A549 (cell line): Measurements from ENCODE around the gene ERN1. TPM values are rescaled to one million over a fixed set of nuclear protein-coding genes. Genes with fewer than 3 reads are reported as not detected.

Experiments used
- ATAC-seq, 2 experiments: fragments of 200-7000 bp in 1 of 2; fragments of >200 bp in 1 of 2; cut with Nextera tagmentation in 1 of 2; cut with Tn5 transposase in 1 of 2; 3 replicates each; pipeline versions ENCODE4 v1.8.0 to v1.9.1; 2018 to 2020; ENCODE audit warnings: mild to moderate bottlenecking in 1 of 2, moderate library complexity in 1 of 2
- CTCF ChIA-PET: fragments of 300-600 bp; sonication (Branson Sonifier 250); formaldehyde crosslinking; extraction: SDS; loops from one replicate; lab custom pipeline; 2021; ENCODE audit warnings: antibody characterized with exemption, inconsistent platforms; lab: Yijun Ruan, JAX
- POLR2A ChIA-PET: fragments of 350-600 bp; formaldehyde crosslinking; extraction: SDS; loops from one replicate; lab custom pipeline; 2021; ENCODE audit warnings: antibody characterized with exemption, inconsistent platforms; lab: Yijun Ruan, JAX
- DNase-seq, 2 experiments: peaks; one replicate each; pipeline versions ENCODE4 v3.0.0 to v3.0.0-alpha.2; 2011 to 2016; ENCODE audit warnings: low read depth in 1 of 2, low spot score in 1 of 2
- FAIRE-seq: peaks from 2 replicates; lab custom pipeline; 2011; peaks lifted over from hg19 to GRCh38; lab: Jason Lieb, UNC
- H3K27ac ChIP-seq, 2 experiments: fragments of >200 bp; sonication (Bioruptor Twin); formaldehyde crosslinking; 3 replicates each; pipeline ENCODE4 v1.5.1; 2016 to 2017
- H3K4me1 ChIP-seq: fragments of >200 bp; sonication (Bioruptor Twin); formaldehyde crosslinking; 3 replicates; pipeline ENCODE4 v1.6.1; 2016
- H3K4me2 ChIP-seq: fragments of >200 bp; sonication (Bioruptor Twin); formaldehyde crosslinking; 3 replicates; pipeline ENCODE4 v1.6.1; 2016
- H3K4me3 ChIP-seq: fragments of >200 bp; sonication (Bioruptor Twin); formaldehyde crosslinking; 3 replicates; pipeline ENCODE4 v1.5.1; 2016
- H3K9me3 ChIP-seq: fragments of >200 bp; sonication (Bioruptor Twin); formaldehyde crosslinking; 3 replicates; pipeline ENCODE4 v1.6.1; 2016
- CBX2 ChIP-seq: fragments of 200-600 bp; sonication (generic); IDR thresholded peaks from 2 replicates; pipeline ENCODE4 v1.6.1; 2016; ENCODE audit warnings: low read depth, mild to moderate bottlenecking, borderline replicate concordance
- CEBPB ChIP-seq, 2 experiments: fragments of >200 bp in 1 of 2; sonication (Bioruptor Twin) in 1 of 2; formaldehyde crosslinking in 1 of 2; IDR thresholded peaks; 2 replicates each; pipeline ENCODE4 v1.6.1; 2012 to 2016
- HOXB5 ChIP-seq: fragments of 250-450 bp; sonication (Bioruptor Pico); IDR thresholded peaks from 2 replicates; pipeline ENCODE4 v1.5.0; 2020; ENCODE audit warnings: mild to moderate bottlenecking, moderate library complexity
- MAFK ChIP-seq: fragments of 450-650 bp; IDR thresholded peaks from 2 replicates; pipeline ENCODE4 v1.6.1; 2014; ENCODE audit not compliant: partially characterized antibody
- MAZ ChIP-seq: fragments of 150-350 bp; IDR thresholded peaks from 2 replicates; pipeline ENCODE4 v1.6.1; 2014; ENCODE audit warnings: antibody characterized with exemption, low read depth, low read length, borderline replicate concordance
- NR3C1 ChIP-seq: fragments of >200 bp; sonication (Bioruptor Twin); formaldehyde crosslinking; IDR thresholded peaks from 3 replicates; pipeline ENCODE4 v1.6.1; 2017
- POLR2AphosphoS2 ChIP-seq: conservative IDR thresholded peaks from 2 replicates; pipeline ENCODE4 v1.6.1; 2012; ENCODE audit warnings: low read length, improper control_type of control experiment, inconsistent platforms
- TFCP2L1 ChIP-seq: fragments of 250-450 bp; sonication (Bioruptor Pico); IDR thresholded peaks from 2 replicates; pipeline ENCODE4 v1.5.0; 2021; ENCODE audit warnings: mild to moderate bottlenecking
- ZNF302 ChIP-seq: fragments of 250-450 bp; sonication (Bioruptor Pico); IDR thresholded peaks from 2 replicates; pipeline ENCODE4 v1.9.0; 2021; ENCODE audit warnings: inconsistent platforms, mild to moderate bottlenecking, moderate library complexity
- ZSCAN20 ChIP-seq: fragments of 250-450 bp; sonication (Bioruptor Pico); IDR thresholded peaks from 2 replicates; pipeline ENCODE4 v1.8.0; 2022; ENCODE audit warnings: mild to moderate bottlenecking, moderate library complexity
- WGBS: methylation state at CpG from one replicate; pipeline ENCODE4 v1.1.6; 2017; ENCODE audit errors: missing lambda C conversion rate; 5-methylcytosine and 5-hydroxymethylcytosine counted together
- polyA plus RNA-seq, 4 experiments: library from polyadenylated mRNA; depleted of rRNA in 3 of 4; stranded (reverse); fragments of >200 nt; fragmentation: RNase III in 1 of 4; extraction: RNeasy Plus Mini Kit Qiagen cat#74134 plus additional on column Dnase treatment in 1 of 4; gene quantifications; 2 replicates in 3 of 4; 3 replicates in 1 of 4; pipeline ENCODE4 v1.2.3, GENCODE V29; 2011 to 2017
- TF ChIP-seq, protein P1 (sequence below): fragments of 250-450 bp; sonication (Bioruptor Pico); IDR thresholded peaks from 2 replicates; pipeline ENCODE4 v1.5.0; 2020; ENCODE audit warnings: low read depth, mild to moderate bottlenecking, moderate library complexity
- TF ChIP-seq, protein P2 (sequence below): fragments of >200 bp; sonication (Bioruptor Twin); formaldehyde crosslinking; IDR thresholded peaks from 3 replicates; pipeline ENCODE4 v1.6.1; 2016
- TF ChIP-seq, protein P3 (sequence below): fragments of 200-600 bp; sonication (generic); IDR thresholded peaks from 2 replicates; pipeline ENCODE4 v1.6.1; 2016; ENCODE audit warnings: antibody characterized with exemption, mild to moderate bottlenecking, moderate library complexity
- TF ChIP-seq, protein P4 (sequence below): fragments of 450-650 bp; IDR thresholded peaks from 2 replicates; pipeline ENCODE4 v1.6.1; 2014; ENCODE audit warnings: antibody characterized with exemption
- TF ChIP-seq, protein P5 (sequence below): fragments of 250-450 bp; sonication (Bioruptor Pico); IDR thresholded peaks from 2 replicates; pipeline ENCODE4 v1.5.0; 2021; ENCODE audit warnings: mild to moderate bottlenecking, moderate library complexity, borderline replicate concordance

The ERN1 gene
- polyA plus RNA-seq, 2 of the 4 experiments (the other 2 are of a cell fraction): 4.1 to 19.8 TPM

DNA sequence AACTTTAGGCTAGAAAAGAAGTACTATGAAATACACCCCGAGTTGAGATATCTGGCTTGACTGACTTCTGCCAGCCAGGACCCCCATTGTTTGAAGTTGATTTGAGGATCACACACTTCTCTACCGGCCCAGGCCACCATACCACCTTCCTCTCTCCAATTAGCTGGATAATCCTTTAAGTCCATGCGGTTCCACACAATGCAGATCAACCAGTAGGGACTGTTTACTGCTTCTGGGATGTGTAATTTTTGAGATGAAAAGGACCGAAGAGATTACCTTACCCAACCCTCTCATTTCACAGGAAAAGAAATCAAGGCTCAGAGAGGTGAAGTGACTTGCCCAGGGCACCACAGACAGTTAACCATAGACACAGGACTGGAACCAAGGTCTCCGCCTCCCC lies 20.5 kb downstream of the ERN1 start:
- ATAC-seq (no peak), FAIRE-seq (no peak), DNase-seq (no peak)
- Histone ChIP-seq H3K4me3 (no peak overlapping the region), H3K9me3 (no peaks in the 10 kb centered on the region), H3K4me2 (no peak overlapping the region; the same call in 2 of the 3 replicates), H3K27ac (no peak overlapping the region), H3K4me1 (peaks cover 54% of the 10 kb centered on the region)
- ChIA-PET CTCF (interaction anchor here (0.6 to 29.0 kb wide), 6 partner anchors 12 to 127 kb away, joined by 3 to 863 read pairs (median 3); no protein-coding TSS in a partner anchor), POLR2A (no interaction called here)
- TF ChIP-seq, protein P1, sequence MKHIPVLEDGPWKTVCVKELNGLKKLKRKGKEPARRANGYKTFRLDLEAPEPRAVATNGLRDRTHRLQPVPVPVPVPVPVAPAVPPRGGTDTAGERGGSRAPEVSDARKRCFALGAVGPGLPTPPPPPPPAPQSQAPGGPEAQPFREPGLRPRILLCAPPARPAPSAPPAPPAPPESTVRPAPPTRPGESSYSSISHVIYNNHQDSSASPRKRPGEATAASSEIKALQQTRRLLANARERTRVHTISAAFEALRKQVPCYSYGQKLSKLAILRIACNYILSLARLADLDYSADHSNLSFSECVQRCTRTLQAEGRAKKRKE: no peak
- TF ChIP-seq HOXB5 (no peak), MAFK (no peak)
- TF ChIP-seq, protein P2, sequence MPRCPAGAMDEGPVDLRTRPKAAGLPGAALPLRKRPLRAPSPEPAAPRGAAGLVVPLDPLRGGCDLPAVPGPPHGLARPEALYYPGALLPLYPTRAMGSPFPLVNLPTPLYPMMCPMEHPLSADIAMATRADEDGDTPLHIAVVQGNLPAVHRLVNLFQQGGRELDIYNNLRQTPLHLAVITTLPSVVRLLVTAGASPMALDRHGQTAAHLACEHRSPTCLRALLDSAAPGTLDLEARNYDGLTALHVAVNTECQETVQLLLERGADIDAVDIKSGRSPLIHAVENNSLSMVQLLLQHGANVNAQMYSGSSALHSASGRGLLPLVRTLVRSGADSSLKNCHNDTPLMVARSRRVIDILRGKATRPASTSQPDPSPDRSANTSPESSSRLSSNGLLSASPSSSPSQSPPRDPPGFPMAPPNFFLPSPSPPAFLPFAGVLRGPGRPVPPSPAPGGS: no peak
- 89% methylated on average over 5 of the region's 5 CpGs for WGBS

DNA sequence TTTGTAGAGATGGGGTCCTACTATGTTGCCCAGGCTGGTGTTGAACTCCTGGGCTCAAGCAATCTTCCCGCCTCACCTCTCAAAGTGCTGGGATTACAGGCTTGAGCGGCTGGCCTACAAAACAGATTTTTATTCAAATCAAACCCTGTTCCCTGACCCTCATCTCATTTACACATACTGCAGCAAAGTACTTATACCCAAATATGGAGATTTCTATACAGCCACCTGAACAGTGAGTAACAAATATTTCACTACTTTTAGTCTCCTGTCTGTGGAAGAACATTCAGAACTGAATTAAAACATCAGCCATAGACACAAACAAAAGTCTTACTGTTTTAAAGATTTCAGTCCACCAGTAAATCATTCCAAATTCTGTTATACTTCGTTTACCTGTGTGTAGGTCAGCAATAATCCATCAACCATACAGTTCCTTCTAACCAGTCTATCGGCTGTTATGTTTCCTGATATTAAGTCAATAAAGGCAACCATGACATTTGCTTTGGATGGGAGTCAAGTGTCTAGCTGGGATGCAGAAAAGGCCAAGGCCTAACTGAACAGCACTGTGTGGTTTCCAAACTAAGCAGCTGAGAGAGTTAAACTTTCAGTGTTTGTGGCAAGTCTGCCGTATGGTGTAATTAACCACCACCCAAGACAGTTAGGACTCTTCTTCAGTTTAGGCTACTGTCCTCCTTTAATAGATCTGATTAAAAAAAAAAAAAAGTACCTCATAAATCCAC lies 22.3 kb downstream of the ERN1 start:
- H3K4me2 ChIP-seq: peak overlapping the region; percentile 21
- 0 out of 6 replicates have a peak overlapping the region, but pooled peaks have one; percentile 5 to 6 for H3K27ac ChIP-seq
- ChIA-PET CTCF (interaction anchor here (0.6 to 29.0 kb wide), 4 partner anchors 10 to 206 kb away, joined by 3 to 863 read pairs (median 3); no protein-coding TSS in a partner anchor), POLR2A (no interaction called here)
- no peak for FAIRE-seq
- 51% methylated on average over 5 of the region's 5 CpGs for WGBS
- peaks cover 60% of the 10 kb centered on the region for H3K4me1 ChIP-seq
- DNase-seq: no peak
- TF ChIP-seq, protein P3, sequence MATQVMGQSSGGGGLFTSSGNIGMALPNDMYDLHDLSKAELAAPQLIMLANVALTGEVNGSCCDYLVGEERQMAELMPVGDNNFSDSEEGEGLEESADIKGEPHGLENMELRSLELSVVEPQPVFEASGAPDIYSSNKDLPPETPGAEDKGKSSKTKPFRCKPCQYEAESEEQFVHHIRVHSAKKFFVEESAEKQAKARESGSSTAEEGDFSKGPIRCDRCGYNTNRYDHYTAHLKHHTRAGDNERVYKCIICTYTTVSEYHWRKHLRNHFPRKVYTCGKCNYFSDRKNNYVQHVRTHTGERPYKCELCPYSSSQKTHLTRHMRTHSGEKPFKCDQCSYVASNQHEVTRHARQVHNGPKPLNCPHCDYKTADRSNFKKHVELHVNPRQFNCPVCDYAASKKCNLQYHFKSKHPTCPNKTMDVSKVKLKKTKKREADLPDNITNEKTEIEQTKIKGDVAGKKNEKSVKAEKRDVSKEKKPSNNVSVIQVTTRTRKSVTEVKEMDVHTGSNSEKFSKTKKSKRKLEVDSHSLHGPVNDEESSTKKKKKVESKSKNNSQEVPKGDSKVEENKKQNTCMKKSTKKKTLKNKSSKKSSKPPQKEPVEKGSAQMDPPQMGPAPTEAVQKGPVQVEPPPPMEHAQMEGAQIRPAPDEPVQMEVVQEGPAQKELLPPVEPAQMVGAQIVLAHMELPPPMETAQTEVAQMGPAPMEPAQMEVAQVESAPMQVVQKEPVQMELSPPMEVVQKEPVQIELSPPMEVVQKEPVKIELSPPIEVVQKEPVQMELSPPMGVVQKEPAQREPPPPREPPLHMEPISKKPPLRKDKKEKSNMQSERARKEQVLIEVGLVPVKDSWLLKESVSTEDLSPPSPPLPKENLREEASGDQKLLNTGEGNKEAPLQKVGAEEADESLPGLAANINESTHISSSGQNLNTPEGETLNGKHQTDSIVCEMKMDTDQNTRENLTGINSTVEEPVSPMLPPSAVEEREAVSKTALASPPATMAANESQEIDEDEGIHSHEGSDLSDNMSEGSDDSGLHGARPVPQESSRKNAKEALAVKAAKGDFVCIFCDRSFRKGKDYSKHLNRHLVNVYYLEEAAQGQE: no peak
- no peaks in the 10 kb centered on the region for H3K9me3 ChIP-seq
- no peak; a peak in 2 of 6 replicates for ATAC-seq
- H3K4me3 ChIP-seq: no peak overlapping the region

DNA sequence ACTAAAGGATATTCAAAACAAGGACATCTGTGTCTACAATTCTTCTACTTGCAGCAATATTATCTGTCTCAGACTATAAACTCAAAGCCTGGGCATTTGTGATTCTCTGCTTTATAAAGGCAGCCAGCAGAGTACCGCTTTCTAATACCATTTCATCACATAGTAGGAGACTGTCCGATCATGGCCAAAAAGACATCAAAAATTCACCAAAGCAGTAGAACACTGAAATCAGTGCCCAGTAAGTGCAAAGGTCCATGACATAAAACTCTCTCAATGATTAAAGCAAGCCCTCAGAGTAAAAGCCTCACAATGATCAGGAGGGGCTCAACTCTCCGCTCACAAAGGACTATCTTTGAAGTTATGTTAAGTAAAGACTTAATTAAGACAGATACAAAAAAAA lies 23.0 kb downstream of the ERN1 start:
- H3K9me3 ChIP-seq: no peaks in the 10 kb centered on the region
- FAIRE-seq: no peak
- 0 out of 6 replicates have a peak, but pooled peaks of 1 of the 2 experiments have one; percentile 15 for ATAC-seq
- POLR2A ChIA-PET: interaction anchor here (1.2 kb wide), 1 partner anchor 38 kb away, joined by 6 read pairs; no protein-coding TSS in a partner anchor
- H3K4me2 ChIP-seq: no peak overlapping the region
- WGBS: 97% methylated on average over 3 of the region's 3 CpGs
- H3K4me3 ChIP-seq: no peak overlapping the region
- H3K27ac ChIP-seq: 0 out of 6 replicates have a peak overlapping the region, but pooled peaks of 1 of the 2 experiments have one; percentile 1
- H3K4me1 ChIP-seq: peaks cover 60% of the 10 kb centered on the region
- TF ChIP-seq NR3C1 (no peak), TFCP2L1 (CRISPR knock-in tag) (no peak), POLR2AphosphoS2 (no peak), ZSCAN20 (CRISPR knock-in tag) (no peak), ZNF302 (CRISPR knock-in tag) (no peak), CBX2 (no peak), MAZ (no peak), CEBPB (IDR thresholded peaks at IDR 0.05) (no peak)
- TF ChIP-seq, protein P4, sequence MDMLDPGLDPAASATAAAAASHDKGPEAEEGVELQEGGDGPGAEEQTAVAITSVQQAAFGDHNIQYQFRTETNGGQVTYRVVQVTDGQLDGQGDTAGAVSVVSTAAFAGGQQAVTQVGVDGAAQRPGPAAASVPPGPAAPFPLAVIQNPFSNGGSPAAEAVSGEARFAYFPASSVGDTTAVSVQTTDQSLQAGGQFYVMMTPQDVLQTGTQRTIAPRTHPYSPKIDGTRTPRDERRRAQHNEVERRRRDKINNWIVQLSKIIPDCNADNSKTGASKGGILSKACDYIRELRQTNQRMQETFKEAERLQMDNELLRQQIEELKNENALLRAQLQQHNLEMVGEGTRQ: no peak
- TF ChIP-seq, protein P5, sequence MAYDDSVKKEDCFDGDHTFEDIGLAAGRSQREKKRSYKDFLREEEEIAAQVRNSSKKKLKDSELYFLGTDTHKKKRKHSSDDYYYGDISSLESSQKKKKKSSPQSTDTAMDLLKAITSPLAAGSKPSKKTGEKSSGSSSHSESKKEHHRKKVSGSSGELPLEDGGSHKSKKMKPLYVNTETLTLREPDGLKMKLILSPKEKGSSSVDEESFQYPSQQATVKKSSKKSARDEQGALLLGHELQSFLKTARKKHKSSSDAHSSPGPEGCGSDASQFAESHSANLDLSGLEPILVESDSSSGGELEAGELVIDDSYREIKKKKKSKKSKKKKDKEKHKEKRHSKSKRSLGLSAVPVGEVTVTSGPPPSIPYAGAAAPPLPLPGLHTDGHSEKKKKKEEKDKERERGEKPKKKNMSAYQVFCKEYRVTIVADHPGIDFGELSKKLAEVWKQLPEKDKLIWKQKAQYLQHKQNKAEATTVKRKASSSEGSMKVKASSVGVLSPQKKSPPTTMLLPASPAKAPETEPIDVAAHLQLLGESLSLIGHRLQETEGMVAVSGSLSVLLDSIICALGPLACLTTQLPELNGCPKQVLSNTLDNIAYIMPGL (CRISPR knock-in tag): no peak
- no peak for DNase-seq
- CTCF ChIA-PET: interaction anchor here (1.2 kb wide), 1 partner anchor 82 kb away, joined by 7 read pairs; no protein-coding TSS in a partner anchor
